KMS-11 (cell line): Measurements from ENCODE around the gene TMEM212.
"Not testable (repeated sequence)": the region's sequence is repeated elsewhere in the genome, so short reads cannot be mapped to it uniquely, and the experiment has no call there.

Source experiments
- H2AFZ ChIP-seq: fragments of 200-600 bp; sonication (generic); 2 replicates; pipeline ENCODE4 v1.6.1; 2016; ENCODE audit warnings: antibody characterized with exemption, mixed run types, low read depth
- H3K27ac ChIP-seq: fragments of 200-600 bp; sonication (generic); 2 replicates; pipeline ENCODE4 v1.6.1; 2016; ENCODE audit warnings: mild to moderate bottlenecking, mixed run types
- H3K27me3 ChIP-seq: fragments of 200-600 bp; sonication (generic); 2 replicates; pipeline ENCODE4 v1.6.1; 2017; ENCODE audit warnings: mild to moderate bottlenecking, low read depth, mixed run types, moderate library complexity; ENCODE audit not compliant: insufficient read depth
- H3K36me3 ChIP-seq: fragments of 200-600 bp; sonication (generic); 2 replicates; pipeline ENCODE4 v1.6.1; 2017; ENCODE audit warnings: mild to moderate bottlenecking, mixed run types; ENCODE audit not compliant: insufficient read depth
- H3K4me1 ChIP-seq: fragments of 200-600 bp; sonication (generic); 2 replicates; pipeline ENCODE4 v1.6.1; 2016; ENCODE audit warnings: mild to moderate bottlenecking, low read depth, mixed run types; ENCODE audit not compliant: poor library complexity, severe bottlenecking
- H3K4me2 ChIP-seq: fragments of 200-600 bp; sonication (generic); 2 replicates; pipeline ENCODE4 v1.7.0; 2016; ENCODE audit warnings: mild to moderate bottlenecking, mixed run types
- H3K4me3 ChIP-seq: fragments of 200-600 bp; sonication (generic); IDR thresholded peaks from 2 replicates; pipeline ENCODE4 v1.6.1; 2017; ENCODE audit warnings: low read depth, low read length, mixed read lengths; ENCODE audit not compliant: insufficient read depth
- H3K79me2 ChIP-seq: fragments of 200-600 bp; sonication (generic); 2 replicates; pipeline ENCODE4 v1.6.1; 2016; ENCODE audit warnings: low read depth, mixed run types; ENCODE audit not compliant: insufficient read depth
- H3K9ac ChIP-seq: fragments of 200-600 bp; sonication (generic); 2 replicates; pipeline ENCODE4 v1.6.1; 2016; ENCODE audit warnings: mild to moderate bottlenecking, mixed run types
- H4K20me1 ChIP-seq: fragments of 200-600 bp; sonication (generic); 2 replicates; pipeline ENCODE4 v1.6.1; 2016; ENCODE audit warnings: mild to moderate bottlenecking, mixed run types; ENCODE audit not compliant: insufficient read depth
- CTCF ChIP-seq: fragments of 200-600 bp; sonication (generic); conservative IDR thresholded peaks from 2 replicates; pipeline ENCODE4 v1.6.1; 2017; ENCODE audit warnings: low read depth, mild to moderate bottlenecking, antibody characterized with exemption, low read length, moderate library complexity, mixed read lengths

Gene TMEM212

GRCh38 chr3:171854649-171855305 is 11.6 kb downstream of the TMEM212 start:
- Histone ChIP-seq H3K4me2 (no peak overlapping the region), H3K36me3 (no peaks in the 10 kb centered on the region), H3K4me3 (no peak overlapping the region), H4K20me1 (no peaks in the 10 kb centered on the region), H3K9ac (no peak overlapping the region), H3K79me2 (no peaks in the 10 kb centered on the region), H3K27me3 (no peaks in the 10 kb centered on the region), H2AFZ (no peak overlapping the region), H3K4me1 (no peaks in the 10 kb centered on the region), H3K27ac (no peak overlapping the region)
- no peak for TF ChIP-seq CTCF

- not testable (repeated sequence) for H3K27ac ChIP-seq, H3K4me3 ChIP-seq, H3K4me2 ChIP-seq, H3K27me3 ChIP-seq, H3K9ac ChIP-seq, H4K20me1 ChIP-seq, H3K79me2 ChIP-seq, H3K36me3 ChIP-seq, H2AFZ ChIP-seq, H3K4me1 ChIP-seq
These were observed 15.6 kb downstream of the TMEM212 start for GRCh38 chr3:171858770-171859169.

- H3K27me3 ChIP-seq, result no peaks in the 10 kb centered on the region
- no peaks in the 10 kb centered on the region for H3K36me3 ChIP-seq
- no peak overlapping the region for H2AFZ ChIP-seq
- no peak overlapping the region for H3K4me2 ChIP-seq
- no peaks in the 10 kb centered on the region for H3K4me1 ChIP-seq
- H3K79me2 ChIP-seq, result no peaks in the 10 kb centered on the region
- no peak overlapping the region for H3K4me3 ChIP-seq
- TF ChIP-seq CTCF, result no peak
- no peaks in the 10 kb centered on the region for H4K20me1 ChIP-seq
- no peak overlapping the region for H3K27ac ChIP-seq
- no peak overlapping the region for H3K9ac ChIP-seq
These were observed 17.8 kb downstream of the TMEM212 start for GRCh38 chr3:171860830-171861535.

- no peak for TF ChIP-seq CTCF
- Histone ChIP-seq H3K27me3 (no peaks in the 10 kb centered on the region), H3K27ac (no peak overlapping the region), H3K4me2 (no peak overlapping the region), H3K4me1 (no peaks in the 10 kb centered on the region), H3K9ac (no peak overlapping the region), H2AFZ (no peak overlapping the region), H3K79me2 (no peaks in the 10 kb centered on the region), H3K36me3 (no peaks in the 10 kb centered on the region), H3K4me3 (no peak overlapping the region), H4K20me1 (no peaks in the 10 kb centered on the region)
These were observed 19.2 kb downstream of the TMEM212 start for GRCh38 chr3:171862392-171862791.

- H3K9ac ChIP-seq, result no peak overlapping the region
- TF ChIP-seq CTCF, result no peak
- H3K4me3 ChIP-seq, result no peak overlapping the region
- H3K79me2 ChIP-seq, result no peaks in the 10 kb centered on the region
- no peaks in the 10 kb centered on the region for H3K36me3 ChIP-seq
- H3K4me1 ChIP-seq, result no peaks in the 10 kb centered on the region
- no peak overlapping the region for H3K4me2 ChIP-seq
- H3K27me3 ChIP-seq, result no peaks in the 10 kb centered on the region
- H3K27ac ChIP-seq, result no peak overlapping the region
- H4K20me1 ChIP-seq, result no peaks in the 10 kb centered on the region
- no peak overlapping the region for H2AFZ ChIP-seq
These were observed 19.9 kb downstream of the TMEM212 start for GRCh38 chr3:171862993-171863521.
